ENCODE results near the gene CHRNA7. TPM values are rescaled to one million over a fixed set of nuclear protein-coding genes. Genes with fewer than 3 reads are reported as not detected.

The CHRNA7 gene
- total RNA-seq, 2 experiments from 2014 or later = 0.20 TPM; not detected in 1

- POLR2A ChIA-PET = interaction anchor here (0.7 kb wide), 1 partner anchor 52 kb away, joined by 3 read pairs; no protein-coding TSS in a partner anchor
- DNase-seq (no peak), ATAC-seq (no peak)
- TF ChIP-seq CTCF (IDR thresholded peaks at IDR 0.05) = no peak
- Mint-ChIP-seq H3K27me3 (no peaks in the 10 kb centered on the region), H3K36me3 (ENCODE audit: low read depth) (no peaks in the 10 kb centered on the region), H3K27ac (no peak overlapping the region), H3K4me3 (no peak overlapping the region), H3K9me3 (no peaks in the 10 kb centered on the region), H3K4me1 (ENCODE audit: low read depth) (no peaks in the 10 kb centered on the region)
- intact Hi-C loops (cut with micrococcal nuclease) = no loop called here
- CTCF ChIA-PET = no interaction called here
Observed at GRCh38 chr15:32119694-32120330, 89.5 kb downstream of the CHRNA7 start.

- Mint-ChIP-seq H3K4me1 (ENCODE audit: low read depth) (no peaks in the 10 kb centered on the region), H3K9me3 (no peaks in the 10 kb centered on the region), H3K27ac (no peak overlapping the region), H3K27me3 (no peaks in the 10 kb centered on the region), H3K4me3 (no peak overlapping the region), H3K36me3 (ENCODE audit: low read depth) (no peaks in the 10 kb centered on the region)
- intact Hi-C loops (cut with micrococcal nuclease) = no loop called here
- ChIA-PET POLR2A (no interaction called here), CTCF (no interaction called here)
- no peak for TF ChIP-seq CTCF (IDR thresholded peaks at IDR 0.05)
- no peak for ATAC-seq
- DNase-seq = no peak
Observed at GRCh38 chr15:32120577-32121383, 90.5 kb downstream of the CHRNA7 start.

- ChIA-PET CTCF (no interaction called here), POLR2A (no interaction called here)
- DNase-seq (no peak), ATAC-seq (no peak)
- no peaks in the 10 kb centered on the region for H3K27me3 Mint-ChIP-seq
- H3K4me3 Mint-ChIP-seq = no peak overlapping the region
- no peaks in the 10 kb centered on the region for H3K4me1 Mint-ChIP-seq (ENCODE audit: low read depth)
- H3K36me3 Mint-ChIP-seq (ENCODE audit: low read depth) = no peaks in the 10 kb centered on the region
- TF ChIP-seq CTCF (IDR thresholded peaks at IDR 0.05) = no peak
- no peak overlapping the region for H3K27ac Mint-ChIP-seq
- no peaks in the 10 kb centered on the region for H3K9me3 Mint-ChIP-seq
- intact Hi-C loops (cut with micrococcal nuclease) = no loop called here
Observed at GRCh38 chr15:32121384-32121695, 91.0 kb downstream of the CHRNA7 start.

- ATAC-seq (no peak), DNase-seq (no peak)
- CTCF ChIA-PET = no interaction called here
- no peak overlapping the region for H3K27ac Mint-ChIP-seq
- intact Hi-C loops (cut with micrococcal nuclease) = no loop called here
- no peak overlapping the region for H3K4me3 Mint-ChIP-seq
- H3K27me3 Mint-ChIP-seq = no peaks in the 10 kb centered on the region
- H3K9me3 Mint-ChIP-seq = no peaks in the 10 kb centered on the region
- no peak for TF ChIP-seq CTCF (IDR thresholded peaks at IDR 0.05)
- no peaks in the 10 kb centered on the region for H3K4me1 Mint-ChIP-seq (ENCODE audit: low read depth)
- POLR2A ChIA-PET = no interaction called here
- H3K36me3 Mint-ChIP-seq (ENCODE audit: low read depth) = no peaks in the 10 kb centered on the region
Observed at GRCh38 chr15:32122013-32122412, 91.7 kb downstream of the CHRNA7 start.

GRCh38 chr15:32123473-32123872 is 93.2 kb downstream of the CHRNA7 start:
- intact Hi-C loops (cut with micrococcal nuclease) = no loop called here
- DNase-seq = no peak
- no peak overlapping the region for H3K4me3 Mint-ChIP-seq
- POLR2A ChIA-PET = no interaction called here
- no peak for ATAC-seq
- no peak for TF ChIP-seq CTCF (IDR thresholded peaks at IDR 0.05)
- no peaks in the 10 kb centered on the region for H3K36me3 Mint-ChIP-seq (ENCODE audit: low read depth)
- H3K9me3 Mint-ChIP-seq = no peaks in the 10 kb centered on the region
- no peaks in the 10 kb centered on the region for H3K27me3 Mint-ChIP-seq
- H3K4me1 Mint-ChIP-seq (ENCODE audit: low read depth) = no peaks in the 10 kb centered on the region
- H3K27ac Mint-ChIP-seq = no peak overlapping the region
- CTCF ChIA-PET = no interaction called here

Measured in activated CD8-positive, alpha-beta T cell treated with anti-CD3 and anti-CD28 coated beads for 36 hours (primary cell).